ENCODE measurements around the gene ISM1.

- TF ChIP-seq CTCF (conservative IDR thresholded peaks at IDR 0.05) (no peak), ZFX (IDR thresholded peaks at IDR 0.05) (no peak)
These were observed 24.2 kb downstream of the ISM1 start for GRCh38 chr20:13245250-13245723.
